ENCODE measurements around the gene LRRC8D.

Gene LRRC8D

DNA sequence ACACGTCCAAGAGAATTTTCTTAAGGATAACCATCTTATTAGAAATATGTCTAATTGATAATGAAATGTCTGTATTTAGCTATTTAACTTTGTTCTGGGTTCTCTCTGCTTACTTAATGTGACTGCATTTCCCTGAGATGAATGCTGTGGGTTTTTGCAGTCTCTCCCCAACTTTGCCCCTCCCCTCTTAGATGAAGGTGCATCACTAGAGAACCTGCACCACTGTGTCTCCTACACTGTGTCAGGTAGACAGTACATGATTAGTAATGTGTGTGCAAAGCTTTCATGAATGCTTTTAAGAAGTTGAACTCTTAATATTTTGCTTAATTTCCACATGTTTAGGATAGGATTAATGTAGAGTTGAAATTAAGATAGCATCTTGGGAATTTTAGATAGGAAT is 51.7 kb downstream of the LRRC8D start:
- DNase-seq = peak; percentile 21

DNA sequence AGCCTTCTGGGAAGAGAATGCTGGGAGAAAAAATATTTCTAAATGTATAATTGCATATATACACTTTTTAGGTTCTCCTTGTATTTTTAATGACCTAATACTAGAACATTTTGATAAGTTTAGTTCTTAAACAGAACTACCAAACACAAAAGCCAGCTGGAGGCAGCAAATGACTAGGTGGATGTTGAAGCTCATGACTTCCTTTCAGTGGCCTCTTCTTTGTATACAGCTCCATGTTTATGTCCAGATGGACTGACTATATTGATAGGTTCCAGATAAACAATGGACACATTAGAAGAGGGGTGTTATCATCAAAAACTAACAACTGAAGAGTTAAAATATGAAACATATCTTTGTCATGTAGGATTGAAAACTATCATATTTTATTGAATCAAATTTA is 52.5 kb downstream of the LRRC8D start:
- no peak for DNase-seq

- no peak for DNase-seq
These were observed 52.9 kb downstream of the LRRC8D start for GRCh38 chr1:89873770-89874169.

GRCh38 chr1:89876463-89876862 is 55.6 kb downstream of the LRRC8D start:
- DNase-seq = no peak

GRCh38 chr1:89877756-89878155 is 56.9 kb downstream of the LRRC8D start:
- no peak for DNase-seq

- no peak for DNase-seq
These were observed 57.4 kb downstream of the LRRC8D start for GRCh38 chr1:89878256-89878655.

- DNase-seq = no peak
These were observed 59.8 kb downstream of the LRRC8D start for GRCh38 chr1:89880679-89881078.

- no peak for DNase-seq
These were observed 60.7 kb downstream of the LRRC8D start for GRCh38 chr1:89881415-89882058.

GRCh38 chr1:89882348-89883029 is 61.7 kb downstream of the LRRC8D start:
- DNase-seq = no peak

DNA sequence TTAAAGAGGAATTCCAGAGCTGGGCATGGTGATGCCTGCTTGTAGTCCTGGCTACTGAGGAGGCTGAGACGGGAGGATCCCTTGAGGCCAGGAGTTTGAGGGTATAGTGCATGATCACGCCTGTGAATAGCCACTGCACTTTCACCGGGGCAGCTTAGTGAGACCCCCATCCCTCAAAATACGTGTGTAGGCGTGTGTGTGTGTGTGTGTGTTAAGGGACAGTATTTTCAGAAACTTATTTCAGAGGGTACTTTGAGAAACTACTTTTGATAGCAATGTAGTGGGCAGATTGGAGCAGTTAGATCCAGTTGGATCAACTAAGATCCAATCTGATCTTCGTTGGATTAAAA is 62.2 kb downstream of the LRRC8D start:
- DNase-seq = no peak

DNA sequence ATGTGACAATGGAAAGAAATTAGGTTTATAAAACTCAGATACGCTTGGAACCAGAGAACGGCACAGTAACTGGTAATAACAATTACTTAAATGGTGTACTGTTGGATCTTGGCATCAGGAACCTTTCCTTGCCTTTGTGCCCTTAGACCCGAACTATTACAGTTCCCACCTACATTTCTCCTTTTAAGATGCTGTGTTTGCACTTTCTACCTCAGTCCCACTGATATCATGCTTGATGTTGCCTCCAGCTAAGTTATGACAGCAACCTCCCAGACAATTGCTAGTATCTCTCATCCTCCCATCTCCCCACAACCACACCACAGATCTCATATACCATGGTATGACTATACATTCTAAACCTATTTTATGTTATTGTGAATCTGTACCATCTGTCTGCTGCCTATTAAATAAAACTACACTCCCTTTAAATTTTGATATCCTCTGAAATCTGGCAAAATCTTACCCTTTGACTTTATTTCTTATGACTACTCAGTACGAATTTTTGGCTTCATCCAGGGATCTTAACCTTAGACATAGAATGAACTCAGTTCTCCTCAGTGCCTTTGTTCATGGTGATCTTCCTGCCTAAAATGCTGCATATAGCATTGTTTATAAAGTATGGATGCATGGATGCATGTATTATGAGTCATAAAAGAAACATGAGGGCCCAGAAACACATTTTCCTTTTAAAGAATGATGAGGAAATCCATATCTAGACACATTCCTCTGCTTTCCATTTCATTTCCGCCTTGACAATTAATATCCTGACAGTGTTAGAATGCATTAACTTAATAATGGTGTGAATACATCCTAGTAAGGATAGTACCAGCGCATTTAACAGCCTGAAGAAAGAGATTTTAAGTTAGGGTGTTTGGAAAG is 64.1 kb downstream of the LRRC8D start:
- DNase-seq = no peak

- DNase-seq = no peak
These were observed 66.4 kb downstream of the LRRC8D start for GRCh38 chr1:89887270-89887669.

- DNase-seq = no peak
These were observed 66.9 kb downstream of the LRRC8D start for GRCh38 chr1:89887713-89888112.

- DNase-seq = no peak
These were observed 67.9 kb downstream of the LRRC8D start for GRCh38 chr1:89888480-89889322.

DNA sequence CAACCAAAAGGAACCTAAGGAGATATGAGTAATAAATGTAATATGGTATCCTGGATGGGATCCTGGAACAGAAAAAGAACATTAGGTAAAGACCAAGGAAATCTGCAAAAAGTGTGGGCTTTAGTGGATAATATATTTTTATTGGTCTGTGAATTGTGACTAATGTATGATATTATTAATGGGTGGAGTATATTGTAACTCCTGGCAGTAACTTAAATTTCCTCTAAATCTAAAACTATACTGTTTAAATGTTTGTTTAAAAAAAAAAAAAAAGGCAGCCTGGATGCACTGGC is 68.4 kb downstream of the LRRC8D start:
- DNase-seq = no peak

- no peak for DNase-seq
These were observed 69.4 kb downstream of the LRRC8D start for GRCh38 chr1:89890085-89890752.

DNA sequence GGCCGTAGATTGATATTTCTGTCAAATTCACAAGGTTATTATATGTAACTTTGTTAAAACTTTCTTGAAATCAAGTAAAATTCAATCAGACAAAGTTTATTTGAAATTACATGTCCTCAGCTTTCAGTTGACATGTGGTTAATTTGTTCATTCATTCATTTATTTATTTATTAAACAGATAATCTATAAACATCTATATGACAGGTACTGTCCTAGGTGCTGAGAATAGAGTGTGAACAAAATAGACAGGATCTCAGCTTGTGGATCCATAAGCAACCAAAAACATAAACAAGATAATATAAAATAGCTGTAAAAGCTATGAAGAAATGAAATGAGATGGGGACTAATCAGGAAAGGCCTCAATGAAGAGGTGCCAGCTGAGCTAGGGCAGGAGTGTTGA is 72.0 kb downstream of the LRRC8D start:
- DNase-seq = no peak

GRCh38 chr1:89894210-89895201 is 73.7 kb downstream of the LRRC8D start:
- no peak for DNase-seq

DNA sequence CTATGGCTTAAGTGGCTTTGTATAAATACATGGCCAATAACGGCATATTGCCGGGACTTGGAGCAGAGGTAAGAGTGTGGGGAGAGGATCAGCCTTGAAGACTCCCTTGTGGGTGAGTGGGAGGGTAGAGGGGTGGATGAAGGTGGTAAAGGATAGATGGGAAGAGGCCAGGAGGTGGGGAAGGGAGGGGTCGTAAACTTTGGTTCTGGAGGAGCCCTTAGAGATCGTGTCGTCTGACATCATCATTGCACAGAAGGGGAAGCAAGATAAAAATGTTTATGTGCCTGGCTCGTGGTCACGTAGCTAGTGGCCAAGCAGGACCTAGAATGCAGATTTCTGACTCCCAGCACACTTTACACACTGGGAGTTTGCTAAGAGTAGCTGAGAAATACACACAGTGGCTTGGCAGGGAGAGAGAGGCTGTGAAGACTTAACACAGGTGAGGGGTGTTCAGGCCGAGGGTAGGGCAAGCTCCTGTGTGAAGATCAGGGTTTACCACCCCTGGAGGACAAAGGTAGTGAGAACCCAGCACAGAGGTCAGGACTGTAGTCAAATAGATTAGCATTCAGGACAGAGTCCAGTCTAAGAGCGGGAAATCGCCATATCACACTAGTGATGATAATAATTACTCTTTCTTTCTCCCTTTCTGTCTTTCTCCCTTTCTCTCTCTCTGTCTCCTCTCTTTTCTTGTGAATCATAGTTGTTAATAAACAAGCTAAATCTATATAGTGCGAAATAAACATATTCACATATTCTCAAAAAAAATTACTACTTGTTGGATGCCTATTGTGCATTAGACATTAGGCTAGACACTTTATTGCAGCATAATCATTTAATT is 75.5 kb downstream of the LRRC8D start:
- DNase-seq = no peak
